DOHH2 (cell line): ENCODE results near the gene KCNAB1.

Experiments used
- H3F3A ChIP-seq: fragments of 200-600 bp; sonication (generic), shearing (Covaris generic); 2 replicates; pipeline ENCODE4 v1.6.0; 2016; ENCODE audit warnings: antibody characterized with exemption, mild to moderate bottlenecking; ENCODE audit not compliant: control insufficient read depth, insufficient read depth
- H3K27ac ChIP-seq: fragments of 200-600 bp; sonication (generic); 2 replicates; pipeline ENCODE4 v1.5.1; 2014; ENCODE audit warnings: low read depth, mild to moderate bottlenecking, low read length, moderate library complexity
- H3K27me3 ChIP-seq: fragments of 200-600 bp; sonication (generic); 2 replicates; pipeline ENCODE4 v1.6.1; 2014; ENCODE audit warnings: mild to moderate bottlenecking, low read length, mixed read lengths; ENCODE audit not compliant: control insufficient read depth
- H3K36me3 ChIP-seq: fragments of 200-600 bp; sonication (generic); 2 replicates; pipeline ENCODE4 v1.6.1; 2014; ENCODE audit warnings: mild to moderate bottlenecking, low read length, moderate library complexity, mixed read lengths; ENCODE audit not compliant: control insufficient read depth
- H3K4me1 ChIP-seq: fragments of 200-600 bp; sonication (generic); 2 replicates; pipeline ENCODE4 v1.6.1; 2014; ENCODE audit warnings: mild to moderate bottlenecking, low read length, mixed read lengths; ENCODE audit not compliant: control insufficient read depth
- H3K4me2 ChIP-seq: fragments of 200-600 bp; sonication (generic); 2 replicates; pipeline ENCODE4 v1.6.0; 2014; ENCODE audit warnings: mild to moderate bottlenecking, low read length, moderate library complexity
- H3K4me3 ChIP-seq: fragments of 200-600 bp; sonication (generic); 2 replicates; pipeline ENCODE4 v1.5.1; 2014; ENCODE audit warnings: mild to moderate bottlenecking, low read length, mixed read lengths
- H3K79me2 ChIP-seq: fragments of 200-600 bp; sonication (generic); 2 replicates; pipeline ENCODE4 v1.6.1; 2014; ENCODE audit warnings: mild to moderate bottlenecking, low read length, mixed read lengths; ENCODE audit not compliant: control insufficient read depth
- H3K9me2 ChIP-seq: fragments of 200-600 bp; sonication (generic); replicated peaks from 2 replicates; pipeline ENCODE4 v1.6.1; 2014; ENCODE audit warnings: mild to moderate bottlenecking, low read length, mixed read lengths; ENCODE audit not compliant: control insufficient read depth
- H3K9me3 ChIP-seq: fragments of 200-600 bp; sonication (generic); 2 replicates; pipeline ENCODE4 v1.6.1; 2014; ENCODE audit warnings: antibody characterized with exemption, low read length, mixed read lengths; ENCODE audit not compliant: control insufficient read depth, insufficient read depth
- H4K20me1 ChIP-seq: fragments of 200-600 bp; sonication (generic); 2 replicates; pipeline ENCODE4 v1.6.0; 2014; ENCODE audit warnings: low read depth, mild to moderate bottlenecking, antibody characterized with exemption, low read length, moderate library complexity; ENCODE audit not compliant: control insufficient read depth, insufficient read depth
- EZH2phosphoT487 ChIP-seq: fragments of 200-600 bp; sonication (generic); IDR thresholded peaks from 2 replicates; pipeline ENCODE4 v1.6.1; 2017; ENCODE audit warnings: borderline replicate concordance, mild to moderate bottlenecking, antibody characterized with exemption, low read length, moderate library complexity, mixed read lengths
- TF ChIP-seq, protein P1 (sequence below): fragments of 200-600 bp; sonication (generic); IDR thresholded peaks from one replicate; pipeline ENCODE4 v1.5.1; 2014; ENCODE audit warnings: antibody characterized with exemption, mild to moderate bottlenecking, low read depth, low read length; ENCODE audit not compliant: poor library complexity, severe bottlenecking

Gene KCNAB1

DNA sequence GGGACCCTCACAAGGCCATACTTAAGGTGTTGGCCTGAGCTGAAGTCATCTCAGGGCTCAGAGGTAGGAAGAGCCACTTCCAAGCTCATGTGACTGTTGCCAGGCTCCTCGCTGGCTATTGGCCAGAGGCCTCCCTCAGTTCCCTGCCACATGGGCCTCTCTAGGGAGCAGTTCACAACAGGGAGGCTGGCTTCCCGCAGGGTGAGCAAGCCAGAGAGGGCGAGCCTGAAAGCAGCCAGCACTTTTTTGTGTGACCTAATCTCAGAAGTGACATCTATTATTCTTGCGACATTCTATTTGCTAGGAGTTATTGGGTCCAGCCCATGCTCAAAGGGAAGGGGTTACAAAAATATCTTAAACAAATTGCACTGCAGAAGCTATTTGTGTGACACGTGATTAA lies 233.2 kb downstream of the KCNAB1 start:
- TF ChIP-seq, protein P1, sequence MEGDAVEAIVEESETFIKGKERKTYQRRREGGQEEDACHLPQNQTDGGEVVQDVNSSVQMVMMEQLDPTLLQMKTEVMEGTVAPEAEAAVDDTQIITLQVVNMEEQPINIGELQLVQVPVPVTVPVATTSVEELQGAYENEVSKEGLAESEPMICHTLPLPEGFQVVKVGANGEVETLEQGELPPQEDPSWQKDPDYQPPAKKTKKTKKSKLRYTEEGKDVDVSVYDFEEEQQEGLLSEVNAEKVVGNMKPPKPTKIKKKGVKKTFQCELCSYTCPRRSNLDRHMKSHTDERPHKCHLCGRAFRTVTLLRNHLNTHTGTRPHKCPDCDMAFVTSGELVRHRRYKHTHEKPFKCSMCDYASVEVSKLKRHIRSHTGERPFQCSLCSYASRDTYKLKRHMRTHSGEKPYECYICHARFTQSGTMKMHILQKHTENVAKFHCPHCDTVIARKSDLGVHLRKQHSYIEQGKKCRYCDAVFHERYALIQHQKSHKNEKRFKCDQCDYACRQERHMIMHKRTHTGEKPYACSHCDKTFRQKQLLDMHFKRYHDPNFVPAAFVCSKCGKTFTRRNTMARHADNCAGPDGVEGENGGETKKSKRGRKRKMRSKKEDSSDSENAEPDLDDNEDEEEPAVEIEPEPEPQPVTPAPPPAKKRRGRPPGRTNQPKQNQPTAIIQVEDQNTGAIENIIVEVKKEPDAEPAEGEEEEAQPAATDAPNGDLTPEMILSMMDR = no peak
- TF ChIP-seq EZH2phosphoT487 = no peak
- Histone ChIP-seq H4K20me1 (no peaks in the 10 kb centered on the region), H3F3A (no peaks in the 10 kb centered on the region), H3K79me2 (no peaks in the 10 kb centered on the region), H3K27ac (no peak overlapping the region), H3K4me2 (no peak overlapping the region), H3K9me2 (no peaks in the 10 kb centered on the region), H3K27me3 (no peaks in the 10 kb centered on the region), H3K4me3 (no peak overlapping the region), H3K9me3 (no peaks in the 10 kb centered on the region), H3K36me3 (no peaks in the 10 kb centered on the region), H3K4me1 (no peaks in the 10 kb centered on the region)

DNA sequence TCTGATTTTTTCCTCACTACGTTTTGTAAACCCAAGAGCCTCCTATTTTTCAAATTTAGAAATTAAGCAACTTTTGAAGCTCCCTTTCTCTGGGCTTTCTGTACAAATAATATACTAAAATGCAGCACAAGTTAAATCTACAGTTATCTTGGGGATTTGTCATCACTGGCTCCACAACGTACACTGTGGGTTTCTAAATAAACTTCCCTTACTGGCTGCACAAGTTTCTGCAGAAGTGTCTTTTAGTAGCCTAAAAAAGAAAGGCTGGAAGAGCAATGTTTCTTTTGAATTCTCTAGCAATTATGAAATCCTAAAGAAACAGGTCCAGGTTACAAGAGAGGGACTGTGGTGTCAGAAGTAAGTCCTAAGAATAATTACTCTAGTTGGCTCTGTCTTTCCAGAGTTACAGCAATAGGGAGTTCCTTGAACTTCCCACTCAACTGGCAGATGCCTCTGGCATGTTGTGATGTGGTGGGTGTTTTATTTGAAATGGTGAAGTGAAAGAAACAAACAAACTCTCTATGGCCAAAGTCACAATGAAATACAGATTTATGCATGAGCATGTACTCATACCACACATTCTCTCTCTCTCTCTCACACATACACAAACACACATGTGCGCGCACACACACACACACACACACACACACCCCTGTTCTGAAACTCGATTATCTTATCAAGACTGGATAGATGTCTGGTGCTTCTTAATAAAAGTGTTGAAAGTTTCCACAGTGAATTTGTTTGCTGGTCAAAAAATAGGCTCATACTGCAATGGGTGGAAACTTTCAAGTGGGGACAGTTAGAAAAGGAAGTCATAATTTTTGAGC lies 236.4 kb downstream of the KCNAB1 start:
- no peaks in the 10 kb centered on the region for H3K9me3 ChIP-seq
- no peak overlapping the region for H3K4me2 ChIP-seq
- no peak overlapping the region for H3K27ac ChIP-seq
- H3K9me2 ChIP-seq = no peaks in the 10 kb centered on the region
- no peaks in the 10 kb centered on the region for H3K36me3 ChIP-seq
- H3K4me1 ChIP-seq = no peaks in the 10 kb centered on the region
- no peaks in the 10 kb centered on the region for H3K79me2 ChIP-seq
- H3K27me3 ChIP-seq = no peaks in the 10 kb centered on the region
- H3K4me3 ChIP-seq = no peak overlapping the region
- TF ChIP-seq, protein P1 = no peak
- no peak for TF ChIP-seq EZH2phosphoT487
- H4K20me1 ChIP-seq = no peaks in the 10 kb centered on the region
- no peaks in the 10 kb centered on the region for H3F3A ChIP-seq

DNA sequence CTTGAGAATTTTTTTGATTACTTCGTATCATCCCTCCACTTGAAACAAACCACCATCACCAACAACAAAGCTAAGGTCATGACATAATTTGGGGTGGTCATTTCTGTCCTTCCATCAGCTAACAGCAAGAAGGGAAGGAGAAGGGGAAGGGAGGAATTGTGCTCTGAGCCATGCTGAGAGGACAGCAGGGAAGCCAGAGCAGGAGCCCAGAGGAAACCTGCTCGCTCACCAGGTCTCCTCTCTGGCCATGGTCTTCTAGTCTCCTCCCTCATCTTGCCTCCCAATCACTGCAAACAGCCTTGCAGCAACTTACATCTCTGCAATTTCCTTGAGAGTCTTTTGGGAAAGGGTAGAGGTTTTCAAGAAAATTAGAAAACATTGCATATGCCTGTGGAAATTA lies 237.9 kb downstream of the KCNAB1 start:
- Histone ChIP-seq H3K9me3 (no peaks in the 10 kb centered on the region), H4K20me1 (no peaks in the 10 kb centered on the region), H3F3A (no peaks in the 10 kb centered on the region), H3K4me1 (no peaks in the 10 kb centered on the region), H3K27me3 (no peaks in the 10 kb centered on the region), H3K27ac (no peak overlapping the region), H3K4me3 (no peak overlapping the region), H3K4me2 (no peak overlapping the region), H3K79me2 (no peaks in the 10 kb centered on the region), H3K36me3 (no peaks in the 10 kb centered on the region), H3K9me2 (no peaks in the 10 kb centered on the region)
- TF ChIP-seq, protein P1 = no peak
- TF ChIP-seq EZH2phosphoT487 = no peak
